ENCODE measurements around the gene PSME1.

The PSME1 gene

GRCh38 chr14:24185026-24185425, 49.0 kb downstream of the PSME1 start:
- H3K9ac ChIP-seq (ENCODE audit: low read length), result no peak overlapping the region
- peaks cover 5% of the 10 kb centered on the region; the same call in 1 of the 2 replicates for H3K4me1 ChIP-seq (ENCODE audit: control insufficient read depth, insufficient read depth, low read length)
- peaks cover 80% of the 10 kb centered on the region for H3K36me3 ChIP-seq (ENCODE audit: control insufficient read depth, insufficient read depth, low read length)
- no peak overlapping the region for H3K4me3 ChIP-seq (ENCODE audit: low read depth, low read length)
- H3K9me3 ChIP-seq (ENCODE audit: control insufficient read depth, insufficient read depth, low read depth, low read length), result no peaks in the 10 kb centered on the region
- no peaks in the 10 kb centered on the region for H3K27me3 ChIP-seq (ENCODE audit: control insufficient read depth, insufficient read depth, low read length)
- H3K27ac ChIP-seq (ENCODE audit: low read depth, low read length), result no peak overlapping the region

- Histone ChIP-seq H3K36me3 (ENCODE audit: control insufficient read depth, insufficient read depth, low read length) (peaks cover 78% of the 10 kb centered on the region), H3K9me3 (ENCODE audit: control insufficient read depth, insufficient read depth, low read depth, low read length) (no peaks in the 10 kb centered on the region), H3K4me3 (ENCODE audit: low read depth, low read length) (no peak overlapping the region), H3K27ac (ENCODE audit: low read depth, low read length) (no peak overlapping the region), H3K9ac (ENCODE audit: low read length) (no peak overlapping the region), H3K4me1 (ENCODE audit: control insufficient read depth, insufficient read depth, low read length) (peaks cover 5% of the 10 kb centered on the region; the same call in 1 of the 2 replicates), H3K27me3 (ENCODE audit: control insufficient read depth, insufficient read depth, low read length) (no peaks in the 10 kb centered on the region)
These were observed 49.7 kb downstream of the PSME1 start for GRCh38 chr14:24185741-24186140.

- H3K27me3 ChIP-seq (ENCODE audit: control insufficient read depth, insufficient read depth, low read length), result no peaks in the 10 kb centered on the region
- no peaks in the 10 kb centered on the region for H3K9me3 ChIP-seq (ENCODE audit: control insufficient read depth, insufficient read depth, low read depth, low read length)
- no peak overlapping the region for H3K9ac ChIP-seq (ENCODE audit: low read length)
- H3K4me1 ChIP-seq (ENCODE audit: control insufficient read depth, insufficient read depth, low read length), result peaks cover 5% of the 10 kb centered on the region; the same call in 1 of the 2 replicates
- H3K36me3 ChIP-seq (ENCODE audit: control insufficient read depth, insufficient read depth, low read length), result peaks cover 69% of the 10 kb centered on the region
- no peak overlapping the region for H3K4me3 ChIP-seq (ENCODE audit: low read depth, low read length)
- no peak overlapping the region for H3K27ac ChIP-seq (ENCODE audit: low read depth, low read length)
These were observed 51.0 kb downstream of the PSME1 start for GRCh38 chr14:24186831-24187538.

GRCh38 chr14:24187539-24187915, 51.5 kb downstream of the PSME1 start:
- H3K9me3 ChIP-seq (ENCODE audit: control insufficient read depth, insufficient read depth, low read depth, low read length), result no peaks in the 10 kb centered on the region
- H3K36me3 ChIP-seq (ENCODE audit: control insufficient read depth, insufficient read depth, low read length), result peaks cover 69% of the 10 kb centered on the region
- no peak overlapping the region for H3K9ac ChIP-seq (ENCODE audit: low read length)
- H3K27ac ChIP-seq (ENCODE audit: low read depth, low read length), result no peak overlapping the region
- H3K4me3 ChIP-seq (ENCODE audit: low read depth, low read length), result peak overlapping the region; percentile 86
- no peaks in the 10 kb centered on the region for H3K27me3 ChIP-seq (ENCODE audit: control insufficient read depth, insufficient read depth, low read length)
- peaks cover 5% of the 10 kb centered on the region; the same call in 1 of the 2 replicates for H3K4me1 ChIP-seq (ENCODE audit: control insufficient read depth, insufficient read depth, low read length)

Data from HUES6 (cell line).